Loucy (cell line): Measurements from ENCODE around the gene RAB7B.

Experiments
- EZH2phosphoT487 ChIP-seq: fragments of 200-600 bp; IDR thresholded peaks from 2 replicates; pipeline ENCODE4 v1.6.1; 2018; ENCODE audit warnings: antibody characterized with exemption, mild to moderate bottlenecking, moderate library complexity, borderline replicate concordance
- TF ChIP-seq, protein P1 (sequence below): fragments of 200-600 bp; sonication (generic); conservative IDR thresholded peaks from 2 replicates; pipeline ENCODE4 v1.5.1; 2014; ENCODE audit warnings: mild to moderate bottlenecking, antibody characterized with exemption, low read length

DNA sequence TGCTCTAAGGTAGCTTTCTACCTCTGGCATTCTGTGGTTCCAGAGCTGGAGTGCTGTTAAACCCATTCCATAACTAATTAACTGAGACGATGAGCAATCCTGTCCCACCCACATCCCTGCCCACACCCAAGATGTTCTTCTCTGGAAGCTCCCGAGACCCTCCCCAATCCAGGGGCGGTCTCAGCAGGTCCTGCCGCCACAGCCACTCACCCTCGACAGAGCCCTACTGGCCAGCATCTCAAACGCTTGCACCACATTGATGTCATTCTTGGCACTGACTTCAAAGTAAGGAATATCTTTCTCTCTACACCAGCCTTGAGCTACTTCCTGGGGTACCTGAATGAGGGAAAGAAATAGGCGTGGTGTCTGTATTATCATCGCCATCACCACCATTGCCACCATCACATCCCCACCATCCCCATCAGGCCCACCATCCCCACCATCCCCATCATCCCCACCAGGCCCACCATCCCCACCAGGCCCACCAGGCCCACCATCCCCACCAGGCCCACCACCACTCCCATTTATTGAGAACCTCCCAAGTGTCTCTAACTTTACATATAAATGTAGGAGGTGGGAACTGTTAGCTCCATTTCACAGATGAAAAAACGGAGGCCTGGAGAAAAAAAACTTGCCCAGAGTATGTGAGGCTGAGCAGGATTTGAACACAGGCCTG is 17.7 kb downstream of the RAB7B start:
- TF ChIP-seq, protein P1, sequence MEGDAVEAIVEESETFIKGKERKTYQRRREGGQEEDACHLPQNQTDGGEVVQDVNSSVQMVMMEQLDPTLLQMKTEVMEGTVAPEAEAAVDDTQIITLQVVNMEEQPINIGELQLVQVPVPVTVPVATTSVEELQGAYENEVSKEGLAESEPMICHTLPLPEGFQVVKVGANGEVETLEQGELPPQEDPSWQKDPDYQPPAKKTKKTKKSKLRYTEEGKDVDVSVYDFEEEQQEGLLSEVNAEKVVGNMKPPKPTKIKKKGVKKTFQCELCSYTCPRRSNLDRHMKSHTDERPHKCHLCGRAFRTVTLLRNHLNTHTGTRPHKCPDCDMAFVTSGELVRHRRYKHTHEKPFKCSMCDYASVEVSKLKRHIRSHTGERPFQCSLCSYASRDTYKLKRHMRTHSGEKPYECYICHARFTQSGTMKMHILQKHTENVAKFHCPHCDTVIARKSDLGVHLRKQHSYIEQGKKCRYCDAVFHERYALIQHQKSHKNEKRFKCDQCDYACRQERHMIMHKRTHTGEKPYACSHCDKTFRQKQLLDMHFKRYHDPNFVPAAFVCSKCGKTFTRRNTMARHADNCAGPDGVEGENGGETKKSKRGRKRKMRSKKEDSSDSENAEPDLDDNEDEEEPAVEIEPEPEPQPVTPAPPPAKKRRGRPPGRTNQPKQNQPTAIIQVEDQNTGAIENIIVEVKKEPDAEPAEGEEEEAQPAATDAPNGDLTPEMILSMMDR = no peak
- no peak for TF ChIP-seq EZH2phosphoT487
